ENCODE results near the gene ACSF3.

Gene ACSF3

DNA sequence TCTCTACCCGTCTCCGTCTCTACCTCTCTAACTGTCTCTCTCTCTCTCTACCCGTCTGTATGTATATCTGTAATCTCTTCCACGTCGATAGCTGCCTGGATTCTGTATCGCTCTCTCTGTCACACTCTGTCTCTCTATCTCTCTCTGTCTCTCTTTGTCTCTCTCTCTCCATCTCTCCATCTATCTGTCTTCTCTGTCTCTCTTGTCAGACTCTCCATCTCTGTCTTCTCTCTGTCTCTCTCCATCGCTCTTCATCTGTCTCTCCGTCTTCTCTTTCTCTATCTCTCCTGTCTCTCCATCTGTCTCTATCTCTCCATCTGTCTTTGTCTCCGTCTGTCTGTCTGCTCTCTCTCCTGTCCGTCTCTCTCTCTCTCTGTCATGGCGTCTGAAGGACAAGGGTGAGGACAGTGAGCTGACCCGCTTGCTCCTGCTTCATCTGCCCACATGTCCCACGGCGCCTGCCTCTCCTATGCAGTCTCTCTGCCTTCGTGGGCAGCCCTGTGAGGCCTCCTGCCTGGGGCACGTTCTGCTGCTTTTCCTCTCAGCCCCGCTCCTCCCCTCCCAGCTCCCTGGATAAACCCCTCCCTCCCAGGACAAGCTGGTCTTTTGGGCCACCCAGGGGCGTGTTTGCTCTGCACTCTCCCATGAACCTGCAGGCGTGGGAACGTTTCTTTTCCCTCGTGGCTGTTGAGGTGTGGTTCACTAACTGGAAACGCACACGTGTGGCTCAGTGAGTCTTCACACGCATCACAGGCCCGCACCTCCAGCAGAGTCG lies 18.9 kb downstream of the ACSF3 start:
- DNase-seq, result no peak

- no peak for DNase-seq
Measured at GRCh38 chr16:89113152-89113547, 19.5 kb downstream of the ACSF3 start.

DNA sequence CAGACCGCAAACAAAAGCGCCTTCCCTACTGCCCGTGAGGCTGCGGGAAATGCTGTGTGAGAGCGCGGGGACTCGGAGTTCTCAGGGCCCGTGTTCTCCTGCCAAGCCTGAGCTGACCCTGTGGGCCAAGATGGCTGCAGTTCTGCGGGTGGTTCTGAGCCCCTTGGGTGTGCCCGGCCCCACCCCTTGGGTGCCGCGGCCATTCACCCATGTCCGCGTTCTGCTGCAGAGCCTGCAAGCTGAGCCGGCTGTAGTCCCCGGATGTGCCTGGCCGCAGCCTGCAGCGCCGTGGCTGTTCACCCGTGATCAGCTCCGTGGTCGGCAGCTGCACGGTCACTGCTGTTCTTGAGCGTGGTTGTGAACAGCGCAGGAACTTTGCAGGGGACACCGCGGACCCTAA lies 20.0 kb downstream of the ACSF3 start:
- DNase-seq, result no peak

- no peak for DNase-seq
Measured at GRCh38 chr16:89114159-89114981, 20.7 kb downstream of the ACSF3 start.

DNA sequence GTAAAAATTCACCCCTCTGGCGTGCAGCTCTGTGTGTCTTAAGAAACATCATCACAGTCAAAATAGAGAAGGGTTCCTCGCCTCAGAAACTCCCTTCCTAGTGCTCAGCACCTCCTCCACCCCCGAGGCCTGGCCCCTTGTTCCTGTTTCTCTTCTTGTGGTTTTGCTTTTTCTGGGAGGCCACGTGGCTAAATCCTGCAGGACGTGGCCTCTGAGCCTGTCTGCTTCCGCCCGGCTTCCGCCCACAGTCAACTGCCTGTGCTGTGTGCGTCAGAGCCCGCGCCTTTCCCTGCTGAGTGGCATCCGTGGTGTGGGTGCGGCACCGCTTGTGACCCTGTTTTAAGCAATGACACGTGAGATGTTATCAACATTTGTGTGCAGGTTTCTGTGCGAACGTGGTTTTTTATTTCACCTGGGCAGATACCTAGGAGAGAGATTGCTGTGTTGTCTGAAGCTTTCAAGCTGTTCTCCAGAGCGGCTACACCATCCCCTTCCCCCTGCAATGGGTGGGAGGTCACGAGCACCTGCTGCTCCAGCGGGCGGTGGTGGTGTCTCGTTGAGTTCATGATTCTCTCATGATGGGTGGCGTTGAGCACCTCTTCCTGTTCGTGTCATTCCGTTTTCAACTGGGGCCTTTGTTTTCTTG lies 21.7 kb downstream of the ACSF3 start:
- DNase-seq, result peak in 11 of 14 donors; percentile 19 to 74 (median 46)

- DNase-seq, result no peak
Measured at GRCh38 chr16:89116341-89117226, 22.9 kb downstream of the ACSF3 start.

- DNase-seq, result no peak
Measured at GRCh38 chr16:89117227-89117974, 23.7 kb downstream of the ACSF3 start.

GRCh38 chr16:89117975-89118289 lies 24.3 kb downstream of the ACSF3 start:
- DNase-seq, result no peak

DNA sequence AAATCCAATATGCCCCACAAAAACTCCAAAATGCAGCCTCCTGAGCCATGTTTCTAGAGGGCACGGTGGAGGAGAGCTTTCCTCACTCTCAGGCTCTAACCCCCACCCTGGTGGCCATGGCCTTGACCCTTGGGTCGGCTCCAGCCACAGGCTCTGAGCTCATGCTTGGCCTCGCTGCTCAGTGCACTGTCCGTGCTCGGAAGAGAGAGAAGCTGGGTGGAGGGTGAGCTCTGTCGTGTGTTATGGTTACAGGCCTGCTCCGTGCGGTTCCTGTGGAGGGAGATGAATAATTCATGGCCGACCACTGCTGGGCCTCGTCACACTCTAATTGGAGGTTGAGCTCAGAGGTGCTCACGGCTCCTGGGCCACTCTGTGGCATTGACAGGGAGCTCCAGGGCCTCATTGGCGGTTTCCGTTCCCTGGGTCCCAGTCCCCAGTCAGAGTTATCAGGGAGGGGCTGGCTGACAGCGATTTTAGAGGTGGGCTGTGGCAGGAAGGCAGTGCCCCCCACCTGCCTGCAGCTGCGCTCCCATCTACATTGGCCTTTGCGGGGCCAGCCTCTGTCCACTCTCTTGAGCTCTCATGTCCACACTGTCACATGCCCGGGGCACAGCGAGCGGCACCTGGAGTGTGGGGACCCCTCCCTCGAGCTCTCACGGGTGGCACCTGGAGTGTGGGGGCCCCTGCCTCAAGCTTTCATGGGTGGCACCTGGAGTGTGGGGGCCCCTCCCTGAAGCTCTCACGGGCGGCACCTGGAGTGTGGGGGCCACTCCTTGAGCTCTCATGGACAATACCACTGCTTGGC lies 24.9 kb downstream of the ACSF3 start:
- DNase-seq, result peak in 1 of 14 donors; percentile 1

- DNase-seq, result no peak
Measured at GRCh38 chr16:89119166-89119621, 25.5 kb downstream of the ACSF3 start.

DNA sequence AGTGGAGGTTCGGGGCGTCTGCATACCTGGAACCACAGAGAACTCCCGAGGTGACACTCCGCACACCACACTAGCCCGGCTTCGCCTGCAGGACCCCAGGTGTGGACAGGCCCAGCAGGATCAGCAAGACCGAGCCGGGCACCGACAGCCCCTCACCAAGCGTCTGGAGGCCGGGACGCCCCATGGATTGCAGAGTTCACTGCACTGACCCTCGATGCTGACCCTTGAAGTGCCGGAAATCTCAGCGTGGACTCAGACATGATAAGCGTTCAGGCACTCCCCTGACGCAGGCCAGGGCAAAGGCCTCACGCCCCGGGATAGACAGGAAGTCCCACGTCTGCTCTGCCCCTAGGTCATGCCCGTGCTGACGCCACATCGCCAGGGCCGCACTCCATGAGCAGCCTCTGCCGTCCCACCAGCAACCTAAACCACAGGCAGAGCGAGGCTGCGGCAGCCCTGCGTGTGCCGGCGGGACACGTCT lies 26.0 kb downstream of the ACSF3 start:
- DNase-seq, result no peak

- DNase-seq, result no peak
Measured at GRCh38 chr16:89120281-89120680, 26.6 kb downstream of the ACSF3 start.

GRCh38 chr16:89120921-89121351 lies 27.3 kb downstream of the ACSF3 start:
- no peak for DNase-seq

- DNase-seq, result no peak
Measured at GRCh38 chr16:89121691-89122321, 28.2 kb downstream of the ACSF3 start.

DNA sequence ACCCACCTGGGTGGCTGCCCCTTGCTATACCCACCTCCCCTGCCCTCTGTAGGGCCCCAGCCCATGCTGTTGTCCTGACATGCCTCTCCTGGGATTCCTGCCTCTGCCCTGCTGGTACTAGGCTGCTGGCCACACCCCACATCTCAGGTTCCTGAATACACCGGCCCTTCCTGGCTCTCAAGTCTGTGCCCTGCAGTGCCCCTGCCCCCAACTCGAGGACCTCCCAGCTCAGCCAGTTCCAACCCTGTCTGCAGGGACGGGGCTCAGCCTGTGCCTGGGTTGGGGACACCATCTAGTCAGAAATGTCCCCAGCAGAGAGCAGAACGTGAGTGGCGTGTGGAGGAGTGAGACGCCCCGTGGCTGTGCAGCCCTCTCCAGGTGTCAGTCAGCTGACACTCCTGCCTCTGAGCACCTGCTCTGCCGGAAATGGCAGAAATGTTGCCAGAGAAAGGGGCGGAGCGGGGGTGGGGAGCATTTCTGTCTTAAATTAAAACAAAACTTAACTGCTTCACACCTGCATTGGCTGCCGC lies 28.7 kb downstream of the ACSF3 start:
- no peak for DNase-seq

GRCh38 chr16:89123001-89123830 lies 29.6 kb downstream of the ACSF3 start:
- no peak for DNase-seq

- no peak for DNase-seq
Measured at GRCh38 chr16:89123831-89124100, 30.1 kb downstream of the ACSF3 start.

DNA sequence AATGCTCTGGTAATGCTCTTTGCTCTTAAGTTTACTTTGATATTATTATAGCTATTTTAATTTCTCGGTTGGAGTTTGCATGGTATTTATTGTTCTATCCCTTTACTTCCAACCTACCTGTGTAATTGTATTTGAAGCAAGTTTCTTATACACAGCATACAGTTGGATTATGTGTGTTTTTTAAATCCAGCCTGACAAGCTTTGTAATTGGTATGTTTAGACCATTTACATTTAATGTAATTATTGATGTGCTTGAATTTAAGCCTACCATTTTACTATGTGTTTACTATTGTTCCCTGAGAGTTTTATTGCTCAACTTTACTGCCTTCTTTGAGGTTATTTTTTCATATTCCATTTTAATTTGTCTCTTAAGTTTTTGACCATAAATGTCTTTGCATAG lies 35.7 kb downstream of the ACSF3 start:
- DNase-seq, result no peak

DNA sequence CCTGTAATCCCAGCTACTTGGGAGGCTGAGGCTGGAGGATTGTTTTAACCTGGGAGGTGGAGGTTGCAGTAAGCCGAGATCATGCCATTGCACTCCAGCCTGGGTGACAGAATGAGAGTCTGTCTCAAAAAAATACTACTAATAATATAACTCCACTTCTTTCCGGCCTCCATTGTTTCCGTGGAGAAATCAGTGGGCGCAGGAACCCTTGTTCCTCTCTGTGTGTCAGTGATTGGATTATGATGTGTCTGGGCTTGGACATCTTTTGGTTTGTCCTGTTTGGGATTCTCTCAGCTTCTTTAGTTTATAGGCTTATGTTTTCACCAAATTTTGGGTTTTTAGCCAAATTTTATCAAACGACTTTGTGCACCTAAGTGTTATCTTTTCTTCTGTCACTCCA lies 36.8 kb downstream of the ACSF3 start:
- no peak for DNase-seq
